Keratinocyte (primary cell): ENCODE results near the gene NTRK1. TPM values are rescaled to one million over a fixed set of nuclear protein-coding genes. Genes with fewer than 3 reads are reported as not detected.
A peak's percentile ranks its signal among the peaks of the same experiment; 100 is the strongest.

ENCODE experiments used
- DNase-seq: peaks from one replicate; pipeline ENCODE4 v3.0.0-alpha.2; 2011; ENCODE audit warnings: low read depth, missing footprints, low spot score
- FAIRE-seq: peaks from 2 replicates; lab custom pipeline; 2011; peaks lifted over from hg19 to GRCh38; lab: Jason Lieb, UNC
- H2AFZ ChIP-seq: 2 replicates; pipeline ENCODE4 v1.6.0; 2012; ENCODE audit warnings: low read length, control low read depth, inconsistent platforms; ENCODE audit not compliant: control insufficient read depth
- H3K27ac ChIP-seq: 2 replicates; pipeline ENCODE4 v1.5.1; 2011; ENCODE audit warnings: low read length; ENCODE audit not compliant: control insufficient read depth, insufficient read depth
- H3K27me3 ChIP-seq: 3 replicates; pipeline ENCODE4 v1.6.0; 2011; ENCODE audit warnings: low read length; ENCODE audit not compliant: control insufficient read depth, insufficient read depth; ENCODE audit errors: extremely low read depth
- H3K36me3 ChIP-seq, 2 experiments: 2 replicates in 1 of 2; 3 replicates in 1 of 2; pipeline ENCODE4 v1.5.1; 2011; ENCODE audit warnings: low read length in 2 of 2, mild to moderate bottlenecking in 1 of 2; ENCODE audit not compliant: control insufficient read depth in 2 of 2, insufficient read depth in 2 of 2; ENCODE audit errors: extremely low read depth in 1 of 2
- H3K4me1 ChIP-seq: 3 replicates; pipeline ENCODE4 v1.5.1; 2011; ENCODE audit warnings: low read length; ENCODE audit not compliant: control insufficient read depth, insufficient read depth; ENCODE audit errors: extremely low read depth
- H3K4me2 ChIP-seq: 3 replicates; pipeline ENCODE4 v1.6.0; 2011; ENCODE audit warnings: low read depth, low read length; ENCODE audit not compliant: control insufficient read depth, insufficient read depth; ENCODE audit errors: extremely low read depth
- H3K4me3 ChIP-seq, 3 experiments: fragments of 200-600 bp in 1 of 3; sonication (generic) in 1 of 3; 2 replicates in 2 of 3; 3 replicates in 1 of 3; pipeline ENCODE4 v1.5.1; 2011 to 2016; ENCODE audit warnings: low read length in 3 of 3, mild to moderate bottlenecking in 3 of 3, control low read depth in 2 of 3, inconsistent platforms in 1 of 3, low read depth in 1 of 3, mixed read lengths in 1 of 3, mixed run types in 1 of 3, moderate library complexity in 1 of 3; ENCODE audit not compliant: control insufficient read depth in 2 of 3, insufficient read depth in 2 of 3; ENCODE audit errors: extremely low read depth in 1 of 3
- H3K79me2 ChIP-seq: 2 replicates; pipeline ENCODE4 v1.6.0; 2012; ENCODE audit warnings: low read length; ENCODE audit not compliant: control insufficient read depth, insufficient read depth
- H3K9ac ChIP-seq: 3 replicates; pipeline ENCODE4 v1.6.0; 2011; ENCODE audit warnings: low read length; ENCODE audit not compliant: control insufficient read depth, insufficient read depth; ENCODE audit errors: extremely low read depth
- H3K9me1 ChIP-seq: 3 replicates; pipeline ENCODE4 v1.6.0; 2011; ENCODE audit warnings: low read length; ENCODE audit not compliant: control insufficient read depth, insufficient read depth; ENCODE audit errors: extremely low read depth
- H3K9me3 ChIP-seq: 2 replicates; pipeline ENCODE4 v1.5.1; 2012; ENCODE audit warnings: low read depth, low read length; ENCODE audit not compliant: control insufficient read depth
- H4K20me1 ChIP-seq: 3 replicates; pipeline ENCODE4 v1.6.0; 2011; ENCODE audit warnings: low read length; ENCODE audit not compliant: control insufficient read depth, insufficient read depth; ENCODE audit errors: extremely low read depth
- CTCF ChIP-seq, 3 experiments: IDR thresholded peaks in 1 of 3; conservative IDR thresholded peaks in 1 of 3; optimal IDR thresholded peaks in 1 of 3; 2 replicates in 2 of 3; 3 replicates in 1 of 3; pipeline versions ENCODE3 to v1.5.1; 2011; ENCODE audit warnings: low read length in 3 of 3, mild to moderate bottlenecking in 3 of 3, moderate library complexity in 2 of 3, control low read depth in 1 of 3, inconsistent platforms in 1 of 3; ENCODE audit not compliant: insufficient read depth in 2 of 3; ENCODE audit errors: extremely low read depth in 1 of 3
- EZH2 ChIP-seq: IDR thresholded peaks from one replicate; pipeline ENCODE4 v1.6.1; 2012; ENCODE audit warnings: inconsistent platforms, mild to moderate bottlenecking, low read length, moderate library complexity
- dilution Hi-C: fragments of 300-500 bp; cut with MboI; formaldehyde crosslinking; loops from one replicate; pipeline ENCODE4 v1.7.0; 2020; ENCODE audit warnings: low sequenced_read_pairs; ENCODE audit not compliant: extremely low pct_ligation_motif_present
- polyA plus RNA-seq, 5 experiments: library from polyadenylated mRNA; depleted of rRNA in 3 of 5; stranded (reverse) in 3 of 5; stranded (forward) in 1 of 5; unstranded in 1 of 5; fragments of >200 nt; gene quantifications; 1 replicate in 1 of 5; 2 replicates in 3 of 5; 3 replicates in 1 of 5; pipeline versions ENCODE4 v1.2.1 to v1.2.3, GENCODE V29; 2011 to 2012; ENCODE audit warnings: missing spikeins in 2 of 5, low read depth in 1 of 5, low replicate concordance in 1 of 5

Gene NTRK1
- polyA plus RNA-seq, 1 donor (not counting 4 experiments of a cell fraction or from before 2014, with no cell fraction given), result 0.03 TPM

DNA sequence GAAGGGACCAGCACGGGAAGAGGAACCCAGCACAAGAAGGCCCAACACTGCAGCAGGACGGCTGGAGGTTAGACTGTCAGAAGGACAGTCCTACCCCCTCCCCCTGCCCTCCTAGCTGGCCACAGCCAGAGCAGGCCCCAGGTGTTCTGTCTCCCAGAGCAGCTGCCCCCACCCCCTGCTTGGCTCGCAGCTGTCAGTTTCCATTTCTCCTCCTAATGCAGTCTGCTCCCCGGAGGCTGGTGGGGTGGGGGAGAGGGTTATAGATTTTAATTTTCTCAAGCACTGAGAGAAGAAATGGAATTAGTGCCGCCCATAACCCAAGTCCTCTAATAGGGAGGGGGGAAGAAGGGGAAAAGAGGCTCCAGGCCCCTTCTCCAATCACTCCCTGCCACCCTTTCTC lies 19.8 kb downstream of the NTRK1 start:
- H3K9me1 ChIP-seq, result no peaks in the 10 kb centered on the region
- H3K27me3 ChIP-seq, result peaks cover 66% of the 10 kb centered on the region
- no peak overlapping the region for H3K9ac ChIP-seq
- dilution Hi-C loops, result no loop called here
- H3K9me3 ChIP-seq, result no peaks in the 10 kb centered on the region
- no peak for FAIRE-seq
- H4K20me1 ChIP-seq, result peaks cover 3% of the 10 kb centered on the region
- no peaks in the 10 kb centered on the region for H3K79me2 ChIP-seq
- DNase-seq, result no peak
- H3K4me2 ChIP-seq, result no peak overlapping the region
- H2AFZ ChIP-seq, result no peak overlapping the region
- TF ChIP-seq CTCF (optimal IDR thresholded peaks at IDR 0.05 in 1 of 3, IDR thresholded peaks at IDR 0.05 in 1 of 3, conservative IDR thresholded peaks at IDR 0.05 in 1 of 3; ENCODE audit: extremely low read depth in 1 of 3, insufficient read depth in 2 of 3, low read length in 3 of 3) (no peak), EZH2 (no peak)
- H3K36me3 ChIP-seq, result no peaks in the 10 kb centered on the region
- no peaks in the 10 kb centered on the region for H3K4me1 ChIP-seq
- H3K27ac ChIP-seq, result no peak overlapping the region
- H3K4me3 ChIP-seq, result no peak overlapping the region

- H3K4me1 ChIP-seq, result no peaks in the 10 kb centered on the region
- TF ChIP-seq EZH2, result peak; percentile 6
- no peak for TF ChIP-seq CTCF (optimal IDR thresholded peaks at IDR 0.05 in 1 of 3, IDR thresholded peaks at IDR 0.05 in 1 of 3, conservative IDR thresholded peaks at IDR 0.05 in 1 of 3; ENCODE audit: extremely low read depth in 1 of 3, insufficient read depth in 2 of 3, low read length in 3 of 3)
- H3K36me3 ChIP-seq, result no peaks in the 10 kb centered on the region
- H3K4me3 ChIP-seq, result no peak overlapping the region
- no peaks in the 10 kb centered on the region for H3K79me2 ChIP-seq
- no peak overlapping the region for H3K9ac ChIP-seq
- H3K9me1 ChIP-seq, result no peaks in the 10 kb centered on the region
- peaks cover 3% of the 10 kb centered on the region for H4K20me1 ChIP-seq
- no peak overlapping the region for H3K4me2 ChIP-seq
- DNase-seq (no peak), FAIRE-seq (no peak)
- dilution Hi-C loops, result no loop called here
- H3K9me3 ChIP-seq, result no peaks in the 10 kb centered on the region
- H3K27me3 ChIP-seq, result peaks cover 62% of the 10 kb centered on the region
- no peak overlapping the region for H3K27ac ChIP-seq
- H2AFZ ChIP-seq, result no peak overlapping the region
Measured at GRCh38 chr1:156881101-156881500, 20.4 kb downstream of the NTRK1 start.
